DOHH2 (cell line): ENCODE measurements around the gene EML6.

ENCODE experiments used
- H3F3A ChIP-seq: fragments of 200-600 bp; sonication (generic), shearing (Covaris generic); 2 replicates; pipeline ENCODE4 v1.6.0; 2016; ENCODE audit warnings: antibody characterized with exemption, mild to moderate bottlenecking; ENCODE audit not compliant: control insufficient read depth, insufficient read depth
- H3K27ac ChIP-seq: fragments of 200-600 bp; sonication (generic); 2 replicates; pipeline ENCODE4 v1.5.1; 2014; ENCODE audit warnings: low read depth, mild to moderate bottlenecking, low read length, moderate library complexity
- H3K27me3 ChIP-seq: fragments of 200-600 bp; sonication (generic); 2 replicates; pipeline ENCODE4 v1.6.1; 2014; ENCODE audit warnings: mild to moderate bottlenecking, low read length, mixed read lengths; ENCODE audit not compliant: control insufficient read depth
- H3K36me3 ChIP-seq: fragments of 200-600 bp; sonication (generic); 2 replicates; pipeline ENCODE4 v1.6.1; 2014; ENCODE audit warnings: mild to moderate bottlenecking, low read length, moderate library complexity, mixed read lengths; ENCODE audit not compliant: control insufficient read depth
- H3K4me1 ChIP-seq: fragments of 200-600 bp; sonication (generic); 2 replicates; pipeline ENCODE4 v1.6.1; 2014; ENCODE audit warnings: mild to moderate bottlenecking, low read length, mixed read lengths; ENCODE audit not compliant: control insufficient read depth
- H3K4me2 ChIP-seq: fragments of 200-600 bp; sonication (generic); 2 replicates; pipeline ENCODE4 v1.6.0; 2014; ENCODE audit warnings: mild to moderate bottlenecking, low read length, moderate library complexity
- H3K4me3 ChIP-seq: fragments of 200-600 bp; sonication (generic); 2 replicates; pipeline ENCODE4 v1.5.1; 2014; ENCODE audit warnings: mild to moderate bottlenecking, low read length, mixed read lengths
- H3K79me2 ChIP-seq: fragments of 200-600 bp; sonication (generic); 2 replicates; pipeline ENCODE4 v1.6.1; 2014; ENCODE audit warnings: mild to moderate bottlenecking, low read length, mixed read lengths; ENCODE audit not compliant: control insufficient read depth
- H3K9me2 ChIP-seq: fragments of 200-600 bp; sonication (generic); replicated peaks from 2 replicates; pipeline ENCODE4 v1.6.1; 2014; ENCODE audit warnings: mild to moderate bottlenecking, low read length, mixed read lengths; ENCODE audit not compliant: control insufficient read depth
- H3K9me3 ChIP-seq: fragments of 200-600 bp; sonication (generic); 2 replicates; pipeline ENCODE4 v1.6.1; 2014; ENCODE audit warnings: antibody characterized with exemption, low read length, mixed read lengths; ENCODE audit not compliant: control insufficient read depth, insufficient read depth
- H4K20me1 ChIP-seq: fragments of 200-600 bp; sonication (generic); 2 replicates; pipeline ENCODE4 v1.6.0; 2014; ENCODE audit warnings: low read depth, mild to moderate bottlenecking, antibody characterized with exemption, low read length, moderate library complexity; ENCODE audit not compliant: control insufficient read depth, insufficient read depth
- EZH2phosphoT487 ChIP-seq: fragments of 200-600 bp; sonication (generic); IDR thresholded peaks from 2 replicates; pipeline ENCODE4 v1.6.1; 2017; ENCODE audit warnings: borderline replicate concordance, mild to moderate bottlenecking, antibody characterized with exemption, low read length, moderate library complexity, mixed read lengths
- TF ChIP-seq, protein P1 (sequence below): fragments of 200-600 bp; sonication (generic); IDR thresholded peaks from one replicate; pipeline ENCODE4 v1.5.1; 2014; ENCODE audit warnings: antibody characterized with exemption, mild to moderate bottlenecking, low read depth, low read length; ENCODE audit not compliant: poor library complexity, severe bottlenecking

Gene EML6

DNA sequence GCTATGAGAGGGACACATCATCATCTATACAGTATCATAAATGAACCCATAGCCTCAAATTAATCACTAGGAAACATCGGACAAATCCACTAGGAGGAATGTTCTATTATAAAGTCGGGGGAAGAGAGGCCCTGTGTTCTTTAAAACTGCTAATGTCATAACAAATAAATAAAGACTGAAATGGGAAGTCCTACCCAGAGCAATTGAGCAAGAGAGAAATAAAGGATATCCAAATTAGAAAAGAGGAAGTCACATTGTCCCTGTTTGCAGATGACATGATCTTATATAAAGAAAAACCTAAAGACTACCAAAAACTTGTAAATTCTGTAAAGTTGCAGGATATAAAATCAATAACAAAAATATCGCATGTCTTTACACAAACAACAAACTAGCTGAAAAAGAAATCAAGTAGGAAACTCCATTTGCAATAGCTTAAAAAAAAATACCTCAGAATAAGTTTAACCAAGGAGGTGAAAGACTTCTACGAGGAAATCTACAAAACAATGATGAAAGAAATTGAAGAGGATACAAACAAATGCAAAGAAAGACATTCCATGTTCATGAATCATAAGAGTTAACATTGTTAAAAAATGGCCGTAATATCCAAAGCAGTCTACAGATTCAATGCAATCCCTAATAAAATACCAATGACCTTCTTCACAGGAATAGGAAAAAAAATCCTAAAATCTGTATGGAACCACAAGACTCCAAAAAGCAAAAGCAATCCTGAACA lies 296.2 kb downstream of the EML6 start:
- peak overlapping the region; percentile 42 for H3K4me3 ChIP-seq
- TF ChIP-seq EZH2phosphoT487, result no peak
- TF ChIP-seq, protein P1, sequence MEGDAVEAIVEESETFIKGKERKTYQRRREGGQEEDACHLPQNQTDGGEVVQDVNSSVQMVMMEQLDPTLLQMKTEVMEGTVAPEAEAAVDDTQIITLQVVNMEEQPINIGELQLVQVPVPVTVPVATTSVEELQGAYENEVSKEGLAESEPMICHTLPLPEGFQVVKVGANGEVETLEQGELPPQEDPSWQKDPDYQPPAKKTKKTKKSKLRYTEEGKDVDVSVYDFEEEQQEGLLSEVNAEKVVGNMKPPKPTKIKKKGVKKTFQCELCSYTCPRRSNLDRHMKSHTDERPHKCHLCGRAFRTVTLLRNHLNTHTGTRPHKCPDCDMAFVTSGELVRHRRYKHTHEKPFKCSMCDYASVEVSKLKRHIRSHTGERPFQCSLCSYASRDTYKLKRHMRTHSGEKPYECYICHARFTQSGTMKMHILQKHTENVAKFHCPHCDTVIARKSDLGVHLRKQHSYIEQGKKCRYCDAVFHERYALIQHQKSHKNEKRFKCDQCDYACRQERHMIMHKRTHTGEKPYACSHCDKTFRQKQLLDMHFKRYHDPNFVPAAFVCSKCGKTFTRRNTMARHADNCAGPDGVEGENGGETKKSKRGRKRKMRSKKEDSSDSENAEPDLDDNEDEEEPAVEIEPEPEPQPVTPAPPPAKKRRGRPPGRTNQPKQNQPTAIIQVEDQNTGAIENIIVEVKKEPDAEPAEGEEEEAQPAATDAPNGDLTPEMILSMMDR, result no peak
- peak overlapping the region; percentile 37 for H3K27ac ChIP-seq
- peaks cover 14% of the 10 kb centered on the region for H4K20me1 ChIP-seq
- peaks cover 23% of the 10 kb centered on the region for H3K36me3 ChIP-seq
- H3K79me2 ChIP-seq, result peaks cover 80% of the 10 kb centered on the region
- no peaks in the 10 kb centered on the region for H3K9me3 ChIP-seq
- peaks cover 33% of the 10 kb centered on the region for H3K4me1 ChIP-seq
- H3F3A ChIP-seq, result peaks cover 12% of the 10 kb centered on the region; the same call in 1 of the 2 replicates
- peak overlapping the region; percentile 56 for H3K4me2 ChIP-seq
- H3K9me2 ChIP-seq, result no peaks in the 10 kb centered on the region
- no peaks in the 10 kb centered on the region for H3K27me3 ChIP-seq
